ENCODE data around the gene HSPA1A. TPM values are rescaled to one million over a fixed set of nuclear protein-coding genes. Genes with fewer than 3 reads are reported as not detected.

Gene HSPA1A
- total RNA-seq, 1 experiment from 2014 or later: 57.2 TPM

GRCh38 chr6:31861150-31861549 lies 45.8 kb downstream of the HSPA1A start:
- H3K4me3 Mint-ChIP-seq: peak overlapping the region; percentile 97
- H3K36me3 Mint-ChIP-seq: peaks cover 21% of the 10 kb centered on the region
- TF ChIP-seq ATF2 (CRISPR knock-in tag; IDR thresholded peaks at IDR 0.05; ENCODE audit: borderline replicate concordance, low read depth) (no peak), FOXP1 (CRISPR knock-in tag; IDR thresholded peaks at IDR 0.05; ENCODE audit: borderline replicate concordance) (no peak), ZNF396 (CRISPR knock-in tag; IDR thresholded peaks at IDR 0.05; ENCODE audit: borderline replicate concordance) (no peak), FOXP4 (CRISPR knock-in tag; IDR thresholded peaks at IDR 0.05) (no peak), AR (CRISPR knock-in tag; IDR thresholded peaks at IDR 0.05) (no peak), NR1H2 (CRISPR knock-in tag; IDR thresholded peaks at IDR 0.05) (no peak), TCF7 (CRISPR knock-in tag; IDR thresholded peaks at IDR 0.05; ENCODE audit: low read depth) (no peak), SMAD4 (CRISPR knock-in tag; IDR thresholded peaks at IDR 0.05) (no peak), ZNF281 (CRISPR knock-in tag; IDR thresholded peaks at IDR 0.05) (no peak), USF2 (CRISPR knock-in tag; IDR thresholded peaks at IDR 0.05) (no peak), NFYB (CRISPR knock-in tag; conservative IDR thresholded peaks at IDR 0.05; ENCODE audit: low read depth) (no peak), JUN (CRISPR knock-in tag; IDR thresholded peaks at IDR 0.05) (no peak), KAT7 (CRISPR knock-in tag; IDR thresholded peaks at IDR 0.05; ENCODE audit: borderline replicate concordance) (no peak), ZNF532 (CRISPR knock-in tag; IDR thresholded peaks at IDR 0.05; ENCODE audit: borderline replicate concordance) (no peak), OVOL2 (CRISPR knock-in tag; IDR thresholded peaks at IDR 0.05; ENCODE audit: borderline replicate concordance) (no peak), ATF6 (CRISPR knock-in tag; IDR thresholded peaks at IDR 0.05) (no peak), MAX (CRISPR knock-in tag; IDR thresholded peaks at IDR 0.05) (no peak), ZNF232 (CRISPR knock-in tag; IDR thresholded peaks at IDR 0.05) (no peak), E2F4 (CRISPR knock-in tag; IDR thresholded peaks at IDR 0.05; ENCODE audit: borderline replicate concordance, low read depth) (no peak)
- ChIA-PET CTCF (no interaction called here), POLR2A (no interaction called here)
- ATAC-seq: no peak
- no peak for DNase-seq (ENCODE audit: low spot score)
- H3K4me1 Mint-ChIP-seq: peaks cover 19% of the 10 kb centered on the region
- H3K27ac Mint-ChIP-seq: no peak overlapping the region
- no peaks in the 10 kb centered on the region for H3K9me3 Mint-ChIP-seq
- H3K27me3 Mint-ChIP-seq (ENCODE audit: low read depth): peaks cover 2% of the 10 kb centered on the region; the same call in 1 of the 2 replicates

Data from WTC11 (cell line).